Peyer's patch (tissue), 4 donors: ENCODE data around the gene ZNF462.

Experiments used
- CTCF ChIP-seq, 6 experiments: fragments of 450-650 bp in 4 of 6; fragments of 200-600 bp in 2 of 6; sonication (generic) in 1 of 6; IDR thresholded peaks; one replicate each; pipeline ENCODE4 v1.5.1; 2017 to 2019; ENCODE audit warnings: antibody characterized with exemption in 6 of 6, mild to moderate bottlenecking in 3 of 6, moderate library complexity in 1 of 6
- POLR2A ChIP-seq, 2 donors: fragments of 450-650 bp; IDR thresholded peaks; one replicate each; pipeline ENCODE4 v1.5.1; 2017; ENCODE audit warnings: antibody characterized with exemption in 2 of 2, mild to moderate bottlenecking in 2 of 2, moderate library complexity in 2 of 2

GRCh38 chr9:106879439-106879882 lies 16.5 kb downstream of the ZNF462 start:
- TF ChIP-seq CTCF (IDR thresholded peaks at IDR 0.05) (no peak), POLR2A (IDR thresholded peaks at IDR 0.05) (no peak)
